H1 (cell line): ENCODE results near the gene IFNL3. TPM values are rescaled to one million over a fixed set of nuclear protein-coding genes. Genes with fewer than 3 reads are reported as not detected.
"Not testable (repeated sequence)": the region's sequence is repeated elsewhere in the genome, so short reads cannot be mapped to it uniquely, and the experiment has no call there.

Source experiments
- CTCF ChIA-PET: fragments of 300-600 bp; sonication (Branson Sonifier 250); formaldehyde crosslinking; loops from one replicate; lab custom pipeline; 2021; ENCODE audit not compliant: partially characterized antibody; lab: Charles Lee
- POLR2A ChIA-PET: fragments of 300-600 bp; sonication (Branson Sonifier 250); formaldehyde crosslinking; loops from one replicate; lab custom pipeline; 2021; ENCODE audit warnings: inconsistent platforms; ENCODE audit not compliant: partially characterized antibody; lab: Charles Lee
- DNase-seq, 2 experiments: peaks; one replicate each; pipeline versions ENCODE4 v3.0.0 to v3.0.0-alpha.2; 2010 to 2022; ENCODE audit warnings: low spot score in 2 of 2, low read depth in 1 of 2, mixed read lengths in 1 of 2
- FAIRE-seq: peaks from 2 replicates; lab custom pipeline; 2011; peaks lifted over from hg19 to GRCh38; lab: Jason Lieb, UNC
- H2AFZ ChIP-seq: 2 replicates; pipeline ENCODE4 v1.8.1; 2012; ENCODE audit warnings: low read length, inconsistent platforms
- H2AK5ac ChIP-seq: 2 replicates; pipeline ENCODE4 v1.6.1; 2013; ENCODE audit warnings: low read depth, low read length
- H2BK120ac ChIP-seq: replicated peaks from 2 replicates; pipeline ENCODE3; 2013; ENCODE audit warnings: low read depth, low read length, inconsistent platforms
- H2BK12ac ChIP-seq: 2 replicates; pipeline ENCODE4 v1.6.1; 2013; ENCODE audit warnings: low read depth, low read length
- H2BK15ac ChIP-seq: 2 replicates; pipeline ENCODE4 v1.6.1; 2013; ENCODE audit warnings: low read length
- H2BK20ac ChIP-seq: 2 replicates; pipeline ENCODE4 v1.6.1; 2013; ENCODE audit warnings: low read length
- H2BK5ac ChIP-seq: 2 replicates; pipeline ENCODE4 v1.6.1; 2013; ENCODE audit warnings: low read depth, low read length
- H3K14ac ChIP-seq: 2 replicates; pipeline ENCODE4 v1.6.1; 2013; ENCODE audit warnings: inconsistent platforms; ENCODE audit not compliant: insufficient read length
- H3K18ac ChIP-seq: 2 replicates; pipeline ENCODE4 v1.6.1; 2013; ENCODE audit warnings: low read length; ENCODE audit errors: extremely low read depth
- H3K23ac ChIP-seq: 2 replicates; pipeline ENCODE4 v1.6.1; 2013; ENCODE audit warnings: inconsistent platforms; ENCODE audit not compliant: insufficient read length
- H3K23me2 ChIP-seq: 2 replicates; pipeline ENCODE4 v1.6.1; 2013; ENCODE audit warnings: low read depth, low read length
- H3K27ac ChIP-seq: 2 replicates; pipeline ENCODE4 v1.6.1; 2011; ENCODE audit warnings: low read depth, low read length, inconsistent platforms
- H3K27me3 ChIP-seq, 4 experiments: replicated peaks in 1 of 4; 1 replicate in 1 of 4; 2 replicates in 3 of 4; pipeline versions ENCODE4 v1.6.1 to v1.8.1; 2011 to 2013; ENCODE audit warnings: low read length in 3 of 4, mild to moderate bottlenecking in 3 of 4, inconsistent platforms in 2 of 4, mixed read lengths in 2 of 4, moderate library complexity in 1 of 4; ENCODE audit not compliant: control insufficient read depth in 3 of 4, insufficient read depth in 3 of 4; ENCODE audit errors: extremely low read depth in 1 of 4
- H3K36me3 ChIP-seq, 4 experiments: 2 replicates each; pipeline versions ENCODE4 v1.6.1 to v1.8.1; 2011 to 2013; ENCODE audit warnings: mild to moderate bottlenecking in 4 of 4, low read length in 3 of 4, moderate library complexity in 2 of 4, control low read depth in 1 of 4, inconsistent platforms in 1 of 4; ENCODE audit not compliant: insufficient read depth in 4 of 4, control insufficient read depth in 2 of 4
- H3K4ac ChIP-seq: replicated peaks from 2 replicates; pipeline ENCODE3; 2013; ENCODE audit warnings: low read length, low read depth, mixed read lengths, inconsistent platforms; ENCODE audit not compliant: insufficient read length
- H3K4me1 ChIP-seq, 4 experiments: replicated peaks in 1 of 4; 1 replicate in 1 of 4; 2 replicates in 3 of 4; pipeline versions ENCODE4 v1.6.1 to v1.8.1; 2011 to 2013; ENCODE audit warnings: low read length in 3 of 4, inconsistent platforms in 2 of 4, mixed read lengths in 1 of 4; ENCODE audit not compliant: insufficient read depth in 4 of 4, control insufficient read depth in 3 of 4
- H3K4me2 ChIP-seq, 2 experiments: 2 replicates each; pipeline versions ENCODE4 v1.6.1 to v1.8.1; 2011 to 2013; ENCODE audit warnings: low read depth in 2 of 2, low read length in 2 of 2, control low read depth in 1 of 2, inconsistent platforms in 1 of 2, mild to moderate bottlenecking in 1 of 2; ENCODE audit not compliant: insufficient read depth in 1 of 2
- H3K4me3 ChIP-seq, 4 experiments: fragments of 200-600, 300-600 bp in 1 of 4; sonication (generic), shearing (Covaris generic), sonication (Bioruptor Twin) in 1 of 4; 2 replicates each; pipeline versions ENCODE4 v1.5.1 to v1.8.1; 2011 to 2016; ENCODE audit warnings: low read length in 4 of 4, low read depth in 3 of 4, control low read depth in 2 of 4, inconsistent platforms in 2 of 4, mild to moderate bottlenecking in 2 of 4, mixed read lengths in 1 of 4, moderate library complexity in 1 of 4; ENCODE audit not compliant: insufficient read depth in 2 of 4; ENCODE audit errors: extremely low read depth in 1 of 4
- H3K56ac ChIP-seq: replicated peaks from 2 replicates; pipeline ENCODE3; 2013; ENCODE audit warnings: low read depth, mild to moderate bottlenecking, mixed read lengths, low read length, inconsistent platforms; ENCODE audit not compliant: insufficient read length
- H3K79me1 ChIP-seq: 2 replicates; pipeline ENCODE4 v1.6.1; 2013; ENCODE audit warnings: low read depth, low read length, control low read depth
- H3K79me2 ChIP-seq, 2 experiments: 2 replicates each; pipeline versions ENCODE4 v1.6.1 to v1.8.1; 2012 to 2013; ENCODE audit warnings: low read length in 2 of 2, mild to moderate bottlenecking in 2 of 2, inconsistent platforms in 1 of 2; ENCODE audit not compliant: insufficient read depth in 2 of 2, control insufficient read depth in 1 of 2
- H3K9ac ChIP-seq, 4 experiments: replicated peaks in 1 of 4; 1 replicate in 1 of 4; 2 replicates in 3 of 4; pipeline versions ENCODE4 v1.6.1 to v1.8.1; 2011 to 2013; ENCODE audit warnings: low read depth in 3 of 4, low read length in 3 of 4, control low read depth in 2 of 4, mild to moderate bottlenecking in 2 of 4, moderate library complexity in 2 of 4, inconsistent platforms in 1 of 4; ENCODE audit errors: extremely low read depth in 1 of 4
- H3K9me3 ChIP-seq, 2 experiments: 2 replicates each; pipeline versions ENCODE4 v1.6.1 to v1.8.1; 2012 to 2013; ENCODE audit warnings: mild to moderate bottlenecking in 2 of 2, moderate library complexity in 2 of 2, control low read depth in 1 of 2, inconsistent platforms in 1 of 2, low read depth in 1 of 2, low read length in 1 of 2, mixed read lengths in 1 of 2; ENCODE audit not compliant: insufficient read depth in 2 of 2
- H4K20me1 ChIP-seq, 2 experiments: replicated peaks in 1 of 2; 2 replicates each; pipeline versions ENCODE3 to v1.8.1; 2011 to 2013; ENCODE audit warnings: inconsistent platforms in 2 of 2, low read length in 2 of 2, mild to moderate bottlenecking in 1 of 2; ENCODE audit not compliant: insufficient read depth in 2 of 2, control insufficient read depth in 1 of 2
- H4K5ac ChIP-seq: 2 replicates; pipeline ENCODE4 v1.6.1; 2013; ENCODE audit warnings: low read length, low read depth, mixed read lengths, inconsistent platforms; ENCODE audit not compliant: insufficient read length
- H4K8ac ChIP-seq: 2 replicates; pipeline ENCODE4 v1.8.0; 2013; ENCODE audit warnings: mild to moderate bottlenecking, moderate library complexity, low read length, inconsistent platforms; ENCODE audit not compliant: insufficient read depth; ENCODE audit errors: extremely low read depth
- H4K91ac ChIP-seq: replicated peaks from 2 replicates; pipeline ENCODE3; 2013; ENCODE audit warnings: low read length, mixed read lengths, inconsistent platforms; ENCODE audit not compliant: insufficient read length
- WGBS, 2 experiments: shearing (Covaris generic) in 1 of 2; methylation state at CpG; one replicate each; pipeline versions ENCODE4 v1.1.6 to v1.1.7; 2013 to 2015; ENCODE audit warnings: low lambda C conversion rate in 2 of 2, mixed read lengths in 2 of 2, inconsistent platforms in 1 of 2, low coverage in 1 of 2, missing lambda C conversion rate in 1 of 2; ENCODE audit not compliant: insufficient replicate concordance in 2 of 2, insufficient coverage in 1 of 2, insufficient read length in 1 of 2; ENCODE audit errors: extremely low coverage in 1 of 2, missing lambda C conversion rate in 1 of 2; 5-methylcytosine and 5-hydroxymethylcytosine counted together
- polyA plus RNA-seq, 7 experiments: library from polyadenylated mRNA; depleted of rRNA in 3 of 7; stranded (reverse) in 5 of 7; unstranded in 2 of 7; fragments of >200 nt in 5 of 7; fragments of 200-250 nt in 2 of 7; gene quantifications; 1 replicate in 5 of 7; 2 replicates in 1 of 7; 4 replicates in 1 of 7; pipeline versions ENCODE4 v1.2.1 to v1.2.3, GENCODE V29; 2011 to 2013; ENCODE audit warnings: missing spikeins in 2 of 7, mixed read lengths in 2 of 7
- total RNA-seq: library from RNA; stranded (reverse); fragmentation: NEBNext Ultra II Directional; extraction: Animal tissue kit (Norgen Biotek cat#: 25700); gene quantifications from 2 replicates; pipeline ENCODE4 v1.2.1, GENCODE V29; 2021

Gene IFNL3
- total and polyA plus RNA-seq, 2 of the 8 experiments (the other 6 are each of a cell fraction or from before 2014, with no cell fraction given): 0.11 TPM; not detected in 1

GRCh38 chr19:39268085-39268484 lies 23.3 kb upstream of the IFNL3 start, which contains the start of gene IFNL2:
Gene IFNL2 (plus strand): TSS chr19:39268396. CDS start chr19:39268569, 173 bp downstream.
- H3K4ac ChIP-seq, H2BK20ac ChIP-seq, H3K23ac ChIP-seq, H4K91ac ChIP-seq, H3K9me3 ChIP-seq, DNase-seq, H4K8ac ChIP-seq, H3K56ac ChIP-seq, H3K4me2 ChIP-seq, H2AFZ ChIP-seq, H3K79me2 ChIP-seq, H2AK5ac ChIP-seq, H3K27ac ChIP-seq, H2BK15ac ChIP-seq, H3K36me3 ChIP-seq, POLR2A ChIA-PET, H3K9ac ChIP-seq, H2BK120ac ChIP-seq, H3K18ac ChIP-seq, H4K5ac ChIP-seq, H3K79me1 ChIP-seq, H3K14ac ChIP-seq, H4K20me1 ChIP-seq, H2BK12ac ChIP-seq, H2BK5ac ChIP-seq, H3K4me3 ChIP-seq: not testable (repeated sequence)
- Histone ChIP-seq H3K23me2 (peaks cover 11% of the 10 kb centered on the region; the same call in 1 of the 2 replicates), H3K27me3 (peaks cover 31 to 38% (median 32%) of the 10 kb centered on the region in 4 experiments), H3K4me1 (peaks cover 0 to 13% (median 7%) of the 10 kb centered on the region in 4 experiments; a peak in 4 of 7 replicates)
- CTCF ChIA-PET: interaction anchor here (1.0 kb wide), 1 partner anchor 145 kb away, joined by 4 read pairs; no protein-coding TSS in a partner anchor
- no CpG with 5 or more reads among the region's 1 CpG for WGBS, 2 experiments
- peak; percentile 100 for FAIRE-seq
